Urothelium cell line (cell line): ENCODE results near the gene GALC.
A peak's percentile ranks its signal among the peaks of the same experiment; 100 is the strongest.

Source experiments
- DNase-seq: peaks from one replicate; pipeline ENCODE4 v3.0.0; 2011; ENCODE audit warnings: low spot score, mixed read lengths
- FAIRE-seq: peaks from 2 replicates; lab custom pipeline; 2011; peaks lifted over from hg19 to GRCh38; lab: Jason Lieb, UNC

GALC gene

DNA sequence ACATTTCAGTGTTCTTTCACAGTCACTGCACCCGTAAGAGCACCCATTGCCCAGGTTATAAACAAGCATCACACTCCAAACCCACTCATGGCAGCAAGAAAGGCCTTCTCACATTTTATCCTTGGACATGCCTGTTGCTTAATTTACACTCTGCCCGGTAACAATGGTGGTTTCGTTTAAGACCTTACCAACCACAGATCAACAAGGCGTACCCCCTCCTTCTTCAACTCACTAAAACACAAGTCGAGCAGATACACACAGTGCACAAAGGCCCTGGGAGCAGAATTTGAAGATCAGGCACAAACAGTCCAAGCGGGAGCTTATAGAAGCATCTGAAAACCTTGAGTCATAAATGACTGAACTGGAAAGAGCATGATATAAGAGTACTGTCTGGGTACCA is 98.1 kb downstream of the GALC start:
- no peak for FAIRE-seq
- DNase-seq: no peak

DNA sequence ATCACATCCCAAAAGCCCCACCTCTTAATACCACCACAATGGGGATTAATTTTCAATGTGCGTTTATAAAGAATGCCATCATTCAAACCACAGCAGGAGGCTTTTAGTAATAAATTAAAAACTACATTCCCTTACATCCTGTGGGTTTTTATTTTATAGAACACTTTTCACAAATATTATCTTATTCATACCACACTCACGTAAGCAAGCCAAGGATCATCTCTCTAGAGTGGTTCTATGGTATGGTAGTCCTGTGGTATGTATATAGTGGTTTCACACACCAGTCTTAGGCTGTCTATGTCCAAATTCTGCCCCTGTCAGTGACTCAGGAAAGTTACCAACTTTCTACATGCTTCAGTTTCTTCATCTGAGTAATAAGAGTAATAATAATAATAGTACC is 100.2 kb downstream of the GALC start:
- no peak for DNase-seq
- no peak for FAIRE-seq

DNA sequence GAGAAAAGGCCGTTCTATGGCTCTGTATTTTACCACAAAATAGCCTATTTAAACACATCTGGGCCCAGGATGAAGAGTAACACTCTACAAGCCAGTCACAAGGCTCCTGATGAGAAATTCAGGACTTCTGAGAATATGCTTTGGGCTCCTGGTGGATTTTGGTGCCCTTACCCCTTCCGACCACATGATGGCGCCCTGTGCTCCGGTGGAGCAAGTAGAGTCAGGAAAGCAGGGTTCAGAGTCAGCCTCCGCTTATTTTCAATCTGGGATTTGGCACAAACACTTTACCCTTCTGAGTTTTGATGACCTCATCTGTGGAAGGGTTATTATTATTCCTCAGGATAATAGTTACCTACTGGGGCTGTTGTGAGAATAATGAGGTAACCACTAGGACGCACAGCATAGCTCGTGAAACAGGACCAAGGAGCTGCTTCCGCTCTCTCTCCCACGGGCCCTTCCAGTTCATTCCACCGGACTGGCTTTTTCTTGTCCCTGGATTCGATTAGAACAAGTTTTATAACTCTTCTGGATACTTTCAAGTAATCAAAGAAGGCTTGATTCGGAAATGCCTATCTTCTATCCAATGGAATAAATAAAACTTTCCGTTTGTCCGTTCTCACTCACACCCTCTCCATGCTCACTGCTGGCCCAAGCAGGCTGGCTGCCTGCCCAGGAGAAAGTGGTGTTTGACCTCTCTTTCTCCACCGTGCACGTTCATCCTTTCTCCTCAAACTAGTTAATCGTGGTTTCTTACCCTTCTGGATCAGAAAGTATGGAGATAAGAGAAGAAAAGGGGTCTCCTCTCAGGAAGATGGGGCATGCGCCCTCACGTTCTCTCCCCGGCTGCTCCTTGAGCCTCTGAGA is 104.6 kb downstream of the GALC start:
- DNase-seq (peak; percentile 37), FAIRE-seq (no peak)

DNA sequence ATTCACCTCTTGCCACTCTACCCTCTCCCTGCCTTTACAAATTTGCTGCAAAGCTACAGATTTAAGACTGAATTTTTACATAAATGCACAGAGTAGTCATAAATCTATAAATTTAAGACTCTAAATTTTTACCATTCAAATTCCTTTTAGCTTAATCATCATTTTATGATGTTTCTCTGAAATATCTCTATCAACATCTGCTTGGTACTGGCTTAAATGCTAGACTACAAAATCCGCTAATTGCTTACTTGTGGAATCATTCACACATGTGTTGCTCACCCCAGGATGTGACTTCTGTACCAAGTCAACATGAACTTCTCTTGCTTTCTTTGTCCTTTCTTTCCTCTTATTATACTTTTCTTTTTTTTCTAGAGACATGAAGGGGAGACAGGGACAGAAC is 109.2 kb downstream of the GALC start:
- FAIRE-seq: no peak
- no peak for DNase-seq
